ENCODE results near the gene B3GNT7.

B3GNT7 gene

GRCh38 chr2:231433990-231434389 is 38.5 kb downstream of the B3GNT7 start:
- DNase-seq, result no peak
- no peaks in the 10 kb centered on the region for H3K4me1 ChIP-seq (ENCODE audit: low read length)
- no peaks in the 10 kb centered on the region for H4K20me1 ChIP-seq (ENCODE audit: insufficient read depth, low read length)
- H3K79me2 ChIP-seq (ENCODE audit: low read length), result no peaks in the 10 kb centered on the region
- no peaks in the 10 kb centered on the region for H3F3A ChIP-seq (ENCODE audit: insufficient read depth, low read length)
- H3K27ac ChIP-seq (ENCODE audit: low read length), result no peak overlapping the region
- H3K9me3 ChIP-seq (replicated peaks; ENCODE audit: insufficient read depth, low read length), result no peaks in the 10 kb centered on the region
- no peaks in the 10 kb centered on the region for H3K9me2 ChIP-seq (replicated peaks; ENCODE audit: insufficient read depth, low read length)
- no peak overlapping the region for H3K4me2 ChIP-seq (ENCODE audit: low read depth, low read length)
- TF ChIP-seq EZH2phosphoT487 (IDR thresholded peaks at IDR 0.05; ENCODE audit: low read length) (no peak), CTCF (IDR thresholded peaks at IDR 0.05; ENCODE audit: low read length) (no peak), EZH2 (optimal IDR thresholded peaks at IDR 0.05; ENCODE audit: low read depth, low read length) (no peak)
- no peak overlapping the region for H3K9ac ChIP-seq (ENCODE audit: low read length)
- no peak overlapping the region for H3K4me3 ChIP-seq (ENCODE audit: low read length)
- H2AFZ ChIP-seq (ENCODE audit: low read length), result no peak overlapping the region
- H3K36me3 ChIP-seq (replicated peaks; ENCODE audit: insufficient read depth, low read length), result no peaks in the 10 kb centered on the region
- H3K27me3 ChIP-seq (replicated peaks; ENCODE audit: insufficient read depth, low read length), result no peaks in the 10 kb centered on the region

DNA sequence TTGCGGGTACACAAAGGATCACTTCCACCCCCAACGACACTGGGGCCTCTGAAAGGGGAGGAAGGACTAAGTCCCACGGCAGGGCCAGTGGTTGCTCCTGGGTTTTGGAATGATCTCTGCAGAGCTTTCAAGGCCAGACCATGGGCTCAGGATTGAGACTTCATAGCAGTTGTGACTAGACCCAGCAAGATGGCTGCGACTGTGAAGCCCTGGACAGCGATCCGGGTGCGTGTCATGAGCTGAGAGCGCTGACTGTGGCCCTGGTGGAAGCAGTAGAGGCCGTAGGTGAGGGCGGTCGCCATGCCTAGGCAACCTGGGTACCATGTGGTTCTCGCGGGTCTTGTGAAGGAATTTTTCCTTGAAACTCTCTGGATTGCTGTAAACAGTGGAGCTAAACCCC is 41.4 kb downstream of the B3GNT7 start:
- Histone ChIP-seq H3K4me1 (ENCODE audit: low read length) (no peaks in the 10 kb centered on the region), H3K4me3 (ENCODE audit: low read length) (no peak overlapping the region), H4K20me1 (ENCODE audit: insufficient read depth, low read length) (no peaks in the 10 kb centered on the region), H3K9me2 (replicated peaks; ENCODE audit: insufficient read depth, low read length) (no peaks in the 10 kb centered on the region), H3K9me3 (replicated peaks; ENCODE audit: insufficient read depth, low read length) (no peaks in the 10 kb centered on the region), H3K27ac (ENCODE audit: low read length) (no peak overlapping the region), H3K9ac (ENCODE audit: low read length) (no peak overlapping the region), H3K27me3 (replicated peaks; ENCODE audit: insufficient read depth, low read length) (no peaks in the 10 kb centered on the region), H3K79me2 (ENCODE audit: low read length) (no peaks in the 10 kb centered on the region), H2AFZ (ENCODE audit: low read length) (no peak overlapping the region), H3F3A (ENCODE audit: insufficient read depth, low read length) (no peaks in the 10 kb centered on the region), H3K36me3 (replicated peaks; ENCODE audit: insufficient read depth, low read length) (no peaks in the 10 kb centered on the region), H3K4me2 (ENCODE audit: low read depth, low read length) (no peak overlapping the region)
- DNase-seq, result no peak
- no peak for TF ChIP-seq EZH2phosphoT487 (IDR thresholded peaks at IDR 0.05; ENCODE audit: low read length)
- TF ChIP-seq CTCF (IDR thresholded peaks at IDR 0.05; ENCODE audit: low read length), result no peak
- TF ChIP-seq EZH2 (optimal IDR thresholded peaks at IDR 0.05; ENCODE audit: low read depth, low read length), result no peak

- TF ChIP-seq EZH2phosphoT487 (IDR thresholded peaks at IDR 0.05; ENCODE audit: low read length), result no peak
- TF ChIP-seq EZH2 (optimal IDR thresholded peaks at IDR 0.05; ENCODE audit: low read depth, low read length), result no peak
- H3K27ac ChIP-seq (ENCODE audit: low read length), result no peak overlapping the region
- peaks cover 4% of the 10 kb centered on the region for H3K36me3 ChIP-seq (replicated peaks; ENCODE audit: insufficient read depth, low read length)
These were observed 54.1 kb downstream of the B3GNT7 start for GRCh38 chr2:231449503-231450054.

GRCh38 chr2:231450548-231450989 is 55.1 kb downstream of the B3GNT7 start:
- Histone ChIP-seq H3K9me3 (replicated peaks; ENCODE audit: insufficient read depth, low read length) (no peaks in the 10 kb centered on the region), H3K4me1 (ENCODE audit: low read length) (no peaks in the 10 kb centered on the region), H3K27me3 (replicated peaks; ENCODE audit: insufficient read depth, low read length) (no peaks in the 10 kb centered on the region), H3K9ac (ENCODE audit: low read length) (no peak overlapping the region), H3K79me2 (ENCODE audit: low read length) (0 out of 2 replicates have a peak, but pooled peaks cover 3% of the 10 kb centered on the region), H2AFZ (ENCODE audit: low read length) (no peak overlapping the region), H4K20me1 (ENCODE audit: insufficient read depth, low read length) (peaks cover 22% of the 10 kb centered on the region; the same call in 1 of the 2 replicates), H3K9me2 (replicated peaks; ENCODE audit: insufficient read depth, low read length) (no peaks in the 10 kb centered on the region), H3K4me2 (ENCODE audit: low read depth, low read length) (no peak overlapping the region), H3F3A (ENCODE audit: insufficient read depth, low read length) (peaks cover 36% of the 10 kb centered on the region), H3K27ac (ENCODE audit: low read length) (no peak overlapping the region), H3K4me3 (ENCODE audit: low read length) (no peak overlapping the region), H3K36me3 (replicated peaks; ENCODE audit: insufficient read depth, low read length) (peaks cover 13% of the 10 kb centered on the region)
- DNase-seq, result no peak
- no peak for TF ChIP-seq CTCF (IDR thresholded peaks at IDR 0.05; ENCODE audit: low read length)
- TF ChIP-seq EZH2phosphoT487 (IDR thresholded peaks at IDR 0.05; ENCODE audit: low read length), result no peak
- no peak for TF ChIP-seq EZH2 (optimal IDR thresholded peaks at IDR 0.05; ENCODE audit: low read depth, low read length)

More at GRCh38 chr2:231449503-231450054, 54.1 kb downstream of the B3GNT7 start:
- H3K4me3 ChIP-seq (ENCODE audit: low read length), result no peak overlapping the region
- no peaks in the 10 kb centered on the region for H3K9me3 ChIP-seq (replicated peaks; ENCODE audit: insufficient read depth, low read length)
- H3K27me3 ChIP-seq (replicated peaks; ENCODE audit: insufficient read depth, low read length), result no peaks in the 10 kb centered on the region
- H3F3A ChIP-seq (ENCODE audit: insufficient read depth, low read length), result peaks cover 26% of the 10 kb centered on the region
- no peaks in the 10 kb centered on the region for H3K79me2 ChIP-seq (ENCODE audit: low read length)
- DNase-seq, result no peak
- no peak overlapping the region for H3K4me2 ChIP-seq (ENCODE audit: low read depth, low read length)
- no peaks in the 10 kb centered on the region for H3K9me2 ChIP-seq (replicated peaks; ENCODE audit: insufficient read depth, low read length)
- peaks cover 17% of the 10 kb centered on the region; the same call in 1 of the 2 replicates for H4K20me1 ChIP-seq (ENCODE audit: insufficient read depth, low read length)
- no peak overlapping the region for H2AFZ ChIP-seq (ENCODE audit: low read length)
- no peaks in the 10 kb centered on the region for H3K4me1 ChIP-seq (ENCODE audit: low read length)
- H3K9ac ChIP-seq (ENCODE audit: low read length), result no peak overlapping the region
